DMS79 (cell line): ENCODE results near the gene CORIN.

Experiments used
- DNase-seq: peaks from one replicate; lab custom pipeline; 2025; lab: John Stamatoyannopoulos, UW

Gene CORIN

GRCh38 chr4:47831026-47831679 is 6.7 kb downstream of the CORIN start:
- no peak for DNase-seq

GRCh38 chr4:47830265-47831025 is 7.4 kb downstream of the CORIN start:
- no peak for DNase-seq

GRCh38 chr4:47829438-47829837 is 8.4 kb downstream of the CORIN start:
- no peak for DNase-seq

- DNase-seq, result no peak
These were observed 10.4 kb downstream of the CORIN start for GRCh38 chr4:47827343-47828047.

GRCh38 chr4:47824840-47825239 is 13.0 kb downstream of the CORIN start:
- DNase-seq, result peak; percentile 17

- no peak for DNase-seq
These were observed 18.7 kb downstream of the CORIN start for GRCh38 chr4:47819178-47819577.

GRCh38 chr4:47817275-47817674 is 20.6 kb downstream of the CORIN start:
- DNase-seq, result no peak

GRCh38 chr4:47816748-47817147 is 21.1 kb downstream of the CORIN start:
- no peak for DNase-seq

- DNase-seq, result no peak
These were observed 23.1 kb downstream of the CORIN start for GRCh38 chr4:47814618-47815295.

- DNase-seq, result no peak
These were observed 28.1 kb downstream of the CORIN start for GRCh38 chr4:47809654-47810203.

- DNase-seq, result no peak
These were observed 33.3 kb downstream of the CORIN start for GRCh38 chr4:47804598-47804997.

- no peak for DNase-seq
These were observed 36.3 kb downstream of the CORIN start for GRCh38 chr4:47801481-47802002.

GRCh38 chr4:47798165-47798564 is 39.7 kb downstream of the CORIN start:
- DNase-seq, result no peak

GRCh38 chr4:47791965-47792364 is 45.9 kb downstream of the CORIN start:
- DNase-seq, result no peak

- DNase-seq, result no peak
These were observed 47.8 kb downstream of the CORIN start for GRCh38 chr4:47790105-47790504.

GRCh38 chr4:47788126-47788525 is 49.7 kb downstream of the CORIN start:
- no peak for DNase-seq

GRCh38 chr4:47786958-47787370 is 50.9 kb downstream of the CORIN start:
- DNase-seq, result no peak

GRCh38 chr4:47785153-47785552 is 52.7 kb downstream of the CORIN start:
- DNase-seq, result no peak

GRCh38 chr4:47784222-47784621 is 53.6 kb downstream of the CORIN start:
- DNase-seq, result no peak

GRCh38 chr4:47776353-47776752 is 61.5 kb downstream of the CORIN start:
- DNase-seq, result no peak

- no peak for DNase-seq
These were observed 63.8 kb downstream of the CORIN start for GRCh38 chr4:47774079-47774478.

GRCh38 chr4:47771020-47771419 is 66.8 kb downstream of the CORIN start:
- DNase-seq, result no peak
